NCI-H82 treated with DMSO at 0.1 percent for 48 hours (cell line): ENCODE measurements around the gene ISG15.
"Not testable (repeated sequence)": the region's sequence is repeated elsewhere in the genome, so short reads cannot be mapped to it uniquely, and the experiment has no call there.

Source experiments
- DNase-seq: peaks from one replicate; lab custom pipeline; 2025; ENCODE audit not compliant: unreplicated experiment; lab: John Stamatoyannopoulos, UW

Gene ISG15

GRCh38 chr1:994546-994945, 18.8 kb upstream of the ISG15 start:
- not testable (repeated sequence) for DNase-seq

GRCh38 chr1:995665-996633, 17.3 kb upstream of the ISG15 start:
- no peak for DNase-seq

GRCh38 chr1:996851-997712, 16.2 kb upstream of the ISG15 start:
- DNase-seq, result no peak

DNA sequence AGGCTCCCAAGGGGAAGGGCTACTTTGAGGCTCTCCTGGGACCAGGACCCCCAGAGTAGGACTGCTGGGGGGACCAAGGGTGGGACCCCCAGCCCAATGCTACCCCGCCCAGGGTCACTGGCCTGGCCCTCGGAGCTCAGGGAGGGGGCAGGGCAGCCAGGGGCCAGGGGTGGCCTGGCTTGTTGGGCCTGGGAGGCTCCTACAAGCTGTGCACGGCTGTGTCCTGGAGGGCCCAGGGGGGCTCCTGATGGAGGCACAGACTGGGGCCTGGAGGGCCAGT, 15.6 kb upstream of the ISG15 start:
- no peak for DNase-seq

DNA sequence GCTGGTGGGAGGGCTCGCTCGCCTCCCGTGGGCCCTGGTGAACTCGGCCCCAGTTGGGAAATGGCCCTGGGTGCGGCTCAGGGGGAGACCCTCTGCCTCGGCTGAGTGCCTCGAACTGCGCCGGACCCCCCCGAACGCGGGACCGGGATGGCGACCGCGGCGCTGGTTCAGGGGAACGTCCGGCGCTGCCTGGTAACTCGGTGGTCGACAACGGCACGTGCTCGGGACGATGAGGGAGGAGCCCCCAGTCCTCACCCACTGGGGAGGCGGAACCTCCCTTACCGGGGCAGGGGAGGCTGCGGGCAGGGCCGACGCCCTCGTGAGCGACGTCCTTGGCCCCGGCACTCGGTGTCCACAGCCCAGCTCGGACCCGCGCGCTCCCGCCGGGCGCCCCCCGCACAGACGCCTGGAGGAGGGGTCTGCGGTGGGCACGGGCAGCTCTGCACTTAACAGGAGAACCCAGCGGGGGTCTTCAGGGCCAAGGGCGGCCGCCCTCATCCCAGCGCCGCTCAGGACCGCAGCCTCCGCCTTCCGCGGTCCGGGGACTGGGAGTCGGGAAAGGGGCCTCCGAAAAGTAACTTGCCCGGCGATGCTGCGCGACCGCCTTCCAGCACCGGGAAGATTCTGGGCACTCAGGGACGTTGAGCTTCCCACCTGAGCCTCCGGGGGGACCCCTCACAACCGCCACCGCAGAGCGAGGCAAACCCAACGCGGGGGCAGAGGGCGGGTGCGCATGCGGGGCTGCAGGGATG, 15.1 kb upstream of the ISG15 start:
- no peak for DNase-seq

GRCh38 chr1:998745-998994, 14.6 kb upstream of the ISG15 start:
- DNase-seq, result no peak

DNA sequence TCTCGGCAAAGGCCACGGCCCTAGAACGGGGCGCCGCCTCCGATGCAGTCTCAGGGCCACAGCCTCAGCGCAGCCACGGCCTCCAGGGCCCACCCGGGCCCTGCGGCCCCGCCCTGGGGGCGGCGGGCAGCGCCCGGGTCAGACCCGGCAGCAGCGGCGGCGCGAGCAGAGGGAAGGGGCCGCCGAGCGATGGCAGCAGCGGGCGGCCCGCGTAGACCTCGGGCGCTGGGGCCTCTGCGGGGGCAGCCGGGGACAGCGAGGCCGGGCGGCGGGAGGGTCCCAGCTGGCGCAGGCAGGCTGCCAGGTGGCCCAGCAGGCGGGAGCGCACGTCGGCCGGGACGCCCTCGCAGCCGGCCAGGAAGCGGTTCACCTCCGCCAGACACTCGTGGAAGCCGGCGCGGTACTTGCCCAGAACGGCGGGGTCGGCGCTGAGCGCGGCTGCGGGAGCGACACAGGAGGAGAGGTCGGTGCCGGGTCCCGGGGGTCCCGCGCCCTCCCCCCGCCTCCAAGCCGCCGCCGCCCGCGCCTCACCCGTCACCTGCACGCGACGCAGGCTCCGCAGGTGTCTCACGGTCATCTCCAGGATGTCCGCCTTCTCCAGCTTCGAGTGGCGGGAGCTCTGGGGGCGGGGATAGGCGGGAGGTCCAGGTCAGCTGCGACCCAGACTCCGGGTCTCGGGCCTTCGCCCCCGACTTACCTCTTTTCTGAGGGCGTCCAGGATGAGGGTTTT, 14.1 kb upstream of the ISG15 start:
- DNase-seq, result no peak

GRCh38 chr1:999725-1000356, 13.5 kb upstream of the ISG15 start, which contains the start of gene HES4:
Gene HES4, minus strand, starts transcription at chr1:1000097. Its CDS starts 124 bp downstream, at chr1:999973.
- peak; percentile 45 for DNase-seq

DNA sequence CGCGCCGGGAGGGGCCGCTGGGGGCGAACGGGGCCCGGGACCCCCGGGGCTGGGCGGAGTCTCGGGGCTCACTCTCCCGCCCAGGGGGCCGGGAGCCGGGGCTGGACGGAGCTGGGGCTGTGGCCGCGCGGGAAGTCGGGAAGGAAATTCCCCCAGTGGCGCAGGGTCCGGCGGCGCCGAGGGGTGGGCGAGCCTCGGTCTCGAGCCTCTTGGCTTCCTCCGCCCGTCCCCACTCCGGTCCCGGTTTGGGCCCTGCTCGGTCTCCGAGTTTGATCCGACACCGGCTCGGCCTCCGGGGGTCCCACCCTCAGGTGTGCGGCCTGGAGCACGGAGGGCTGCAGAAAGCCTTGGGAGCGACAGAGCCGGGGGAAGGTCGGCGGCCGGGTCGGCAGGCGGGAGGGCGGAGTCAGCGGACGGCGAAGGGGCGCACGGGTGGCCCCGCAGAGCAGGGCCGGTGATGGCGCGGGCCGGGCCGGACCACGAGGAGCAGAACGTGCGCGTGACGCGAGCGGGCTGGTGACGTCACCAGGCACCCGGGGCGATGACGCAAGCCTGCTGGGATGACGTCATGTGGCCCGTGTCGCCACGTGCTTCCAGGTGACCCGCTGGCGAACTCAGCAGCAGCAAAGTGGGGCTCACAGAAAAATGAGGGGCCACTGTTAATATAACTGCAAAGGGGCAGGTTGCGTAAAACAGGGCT, 12.8 kb upstream of the ISG15 start:
- DNase-seq, result no peak

- no peak for DNase-seq
These were observed 12.1 kb upstream of the ISG15 start for GRCh38 chr1:1001057-1001783.

- DNase-seq, result no peak
These were observed 9.5 kb upstream of the ISG15 start for GRCh38 chr1:1003618-1004419.

GRCh38 chr1:1004420-1004779, 8.9 kb upstream of the ISG15 start:
- DNase-seq, result no peak

- no peak for DNase-seq
These were observed 8.3 kb upstream of the ISG15 start for GRCh38 chr1:1004780-1005697.

GRCh38 chr1:1005774-1006304, 7.5 kb upstream of the ISG15 start:
- no peak for DNase-seq

DNA sequence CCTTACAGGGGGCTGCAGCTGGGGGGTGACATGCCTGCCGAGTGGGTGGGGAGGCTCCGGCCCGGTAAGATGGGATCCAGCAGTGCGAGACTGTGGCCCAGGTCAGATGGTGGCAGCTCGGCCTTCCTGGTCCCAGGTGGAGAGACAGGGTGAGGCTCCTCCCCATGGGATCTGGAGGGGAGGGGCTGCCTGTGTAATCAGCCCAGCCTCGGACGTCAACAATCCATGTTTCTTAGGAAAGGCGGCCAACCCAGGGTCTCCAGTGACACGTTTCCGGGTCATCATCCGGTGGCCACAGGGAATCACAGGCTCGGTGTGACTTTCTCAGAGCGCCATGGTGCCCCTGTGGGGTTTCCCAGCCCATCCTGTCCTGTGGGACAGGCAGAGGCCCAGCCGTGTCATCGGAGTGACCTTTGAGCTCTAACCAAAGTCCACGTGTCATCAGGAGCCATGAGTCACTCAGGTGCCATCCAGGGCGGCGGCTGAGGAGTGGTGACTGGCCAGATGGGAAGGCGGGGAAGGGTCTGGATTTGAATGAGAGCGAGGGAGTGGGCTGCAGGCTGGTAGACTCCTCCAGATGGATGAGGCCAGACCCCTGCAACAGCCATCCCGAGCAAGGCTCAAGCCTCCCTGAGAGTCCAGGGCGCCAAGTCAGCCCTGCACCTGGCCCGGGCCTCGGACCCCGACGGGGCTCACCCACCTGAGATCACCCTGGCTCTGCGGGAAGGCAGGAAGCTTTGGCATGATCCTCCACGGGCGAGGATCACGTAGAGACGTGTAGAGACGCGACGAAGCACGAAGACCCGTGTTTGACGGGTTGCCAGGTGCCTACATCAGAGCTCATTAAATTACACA, 6.8 kb upstream of the ISG15 start:
- no peak for DNase-seq

DNA sequence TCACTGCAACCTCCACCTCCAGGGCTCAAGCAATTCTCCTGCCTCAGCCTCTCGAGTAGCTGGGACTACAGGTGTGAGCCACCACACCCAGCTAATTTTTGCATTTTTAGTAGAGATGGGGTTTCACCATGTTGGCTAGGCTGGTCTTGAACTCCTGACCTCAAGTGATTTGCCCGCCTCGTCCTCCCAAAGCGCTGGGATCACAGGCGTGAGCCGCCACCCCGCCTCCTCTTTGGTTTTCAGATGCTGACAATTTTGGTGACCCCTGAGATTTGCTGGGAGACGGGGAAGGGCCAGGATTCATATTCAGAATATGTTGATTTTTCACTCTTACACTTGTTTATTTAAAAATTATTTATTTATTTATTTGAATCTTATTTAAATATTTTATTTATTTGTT, 3.2 kb upstream of the ISG15 start:
- not testable (repeated sequence) for DNase-seq
